Measurements from ENCODE around the gene BIRC5.
A peak's percentile ranks its signal among the peaks of the same experiment; 100 is the strongest.

The BIRC5 gene

GRCh38 chr17:78256707-78257591, 42.9 kb downstream of the BIRC5 start:
- no peak for DNase-seq (ENCODE audit: low spot score)

DNA sequence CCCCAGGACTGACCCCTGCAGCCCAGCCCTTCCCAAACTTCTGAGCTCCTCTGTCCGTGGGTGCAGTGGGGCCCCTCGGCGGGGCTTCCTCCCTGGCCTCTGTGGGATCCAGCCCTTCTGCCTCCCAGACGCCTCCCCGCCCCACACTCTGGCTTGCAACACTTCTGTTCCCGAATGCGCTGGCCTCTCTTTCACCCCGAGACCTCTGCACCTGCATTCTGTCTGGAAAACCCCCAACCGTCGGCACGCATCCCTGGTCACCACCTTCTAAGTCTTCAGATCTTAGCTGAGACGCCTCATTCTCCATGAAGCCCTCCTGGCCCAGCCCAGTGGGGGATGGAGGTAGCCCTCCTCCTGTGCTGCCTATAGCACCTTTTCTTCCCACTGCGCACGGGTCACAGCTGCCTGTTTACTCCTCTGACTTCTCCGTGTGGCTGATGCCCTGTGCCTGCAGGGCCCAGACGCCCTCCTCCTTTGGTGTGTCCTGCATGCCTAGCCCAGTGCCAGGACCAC, 43.8 kb downstream of the BIRC5 start:
- DNase-seq (ENCODE audit: low spot score) = no peak

- DNase-seq (ENCODE audit: low spot score) = no peak
Observed at GRCh38 chr17:78258323-78259191, 44.5 kb downstream of the BIRC5 start.

GRCh38 chr17:78259192-78259554, 45.1 kb downstream of the BIRC5 start:
- DNase-seq (ENCODE audit: low spot score) = no peak

GRCh38 chr17:78263063-78263735, 49.1 kb downstream of the BIRC5 start:
- peak; percentile 30 for DNase-seq (ENCODE audit: low spot score)

DNA sequence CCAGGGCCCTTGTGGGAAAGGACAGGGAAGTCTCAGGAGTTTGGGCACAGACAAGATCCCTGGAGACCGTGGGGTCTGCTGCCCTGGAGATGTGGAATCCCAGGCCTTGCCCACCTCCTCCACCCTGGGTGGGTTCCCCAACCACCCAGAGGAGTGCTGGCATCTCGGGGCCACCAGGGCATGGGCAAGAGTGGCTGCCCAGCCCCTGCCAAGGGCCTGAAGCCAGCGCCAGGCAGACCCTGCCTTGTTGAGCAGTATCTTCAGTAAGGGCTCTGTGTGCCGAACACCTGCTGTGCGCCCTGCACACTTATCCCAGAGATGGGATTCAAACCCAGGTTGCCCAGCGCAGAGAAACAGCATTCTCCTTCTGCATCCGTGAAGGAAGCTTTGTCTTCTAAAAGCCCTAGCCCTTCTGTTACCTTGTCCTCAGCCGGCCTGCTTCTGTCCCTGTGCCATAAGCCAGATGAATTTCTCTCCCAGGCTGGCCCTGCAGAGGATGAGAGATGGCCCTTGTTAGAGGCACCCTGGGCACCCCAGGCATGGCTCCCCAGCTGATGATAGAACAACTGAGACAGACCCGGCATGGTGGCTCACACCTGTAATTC, 49.8 kb downstream of the BIRC5 start:
- DNase-seq (ENCODE audit: low spot score) = no peak

GRCh38 chr17:78264590-78264989, 50.5 kb downstream of the BIRC5 start:
- no peak for DNase-seq (ENCODE audit: low spot score)

DNA sequence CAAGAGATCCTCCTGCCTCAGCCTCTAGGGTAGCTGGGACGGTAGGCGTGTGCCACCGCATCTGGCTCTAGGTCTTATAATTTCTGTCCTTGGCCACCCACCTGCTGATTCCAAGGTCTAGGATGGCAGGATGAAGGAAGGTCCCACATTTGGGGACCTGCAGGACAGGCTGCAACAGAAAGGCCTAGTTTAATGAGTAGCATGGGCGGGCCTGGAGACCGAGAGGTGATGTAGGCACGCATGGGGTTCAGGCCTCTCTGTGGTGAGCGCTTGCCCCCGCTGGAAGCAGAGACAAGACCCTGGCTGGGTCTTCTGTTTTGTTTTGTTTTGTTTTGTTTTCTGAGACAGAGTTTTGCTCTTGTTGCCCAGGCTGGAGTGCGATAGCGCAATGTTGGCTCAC, 51.1 kb downstream of the BIRC5 start:
- no peak for DNase-seq (ENCODE audit: low spot score)

GRCh38 chr17:78266231-78266631, 52.2 kb downstream of the BIRC5 start:
- DNase-seq (ENCODE audit: low spot score) = no peak

GRCh38 chr17:78266771-78267170, 52.7 kb downstream of the BIRC5 start:
- no peak for DNase-seq (ENCODE audit: low spot score)

DNA sequence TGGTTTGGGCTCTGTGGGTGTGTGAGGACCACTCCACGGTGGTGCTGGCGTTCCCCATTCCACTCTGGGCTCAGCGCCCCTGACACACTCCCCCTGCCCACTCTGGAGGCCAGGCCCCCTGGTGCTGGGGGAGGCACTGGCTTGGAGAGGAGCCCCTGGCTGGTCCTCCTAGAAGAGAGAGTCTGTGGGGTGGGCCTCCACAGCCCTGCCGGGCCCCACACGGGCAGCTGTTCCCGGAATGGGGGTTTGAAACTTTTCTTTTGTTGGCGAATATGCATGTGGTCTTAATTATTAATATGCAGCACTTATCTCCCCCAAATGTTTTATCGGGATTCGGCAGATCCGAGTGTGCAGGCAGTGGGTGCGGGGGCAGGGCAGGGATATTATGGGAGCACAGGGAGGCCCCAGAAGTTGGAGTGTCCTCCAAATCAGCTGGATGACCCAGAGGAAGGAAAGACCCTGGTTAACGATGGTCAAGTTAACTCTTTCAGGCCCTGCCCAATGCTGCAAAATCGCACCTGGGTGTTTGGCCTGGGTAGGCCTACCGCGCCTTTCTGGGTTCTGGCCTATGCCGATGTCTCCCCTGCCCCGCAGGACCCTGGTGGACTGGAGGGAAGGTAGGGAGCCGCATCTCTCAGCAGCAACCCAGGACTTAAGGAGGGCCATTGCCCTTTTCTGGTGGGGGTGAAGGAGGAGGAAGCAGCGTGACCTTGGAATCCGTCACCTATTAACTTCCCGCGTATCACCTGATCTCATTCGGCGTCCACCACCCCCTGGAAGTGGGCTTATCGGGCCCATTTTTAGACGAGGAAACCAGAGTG, 53.4 kb downstream of the BIRC5 start:
- no peak for DNase-seq (ENCODE audit: low spot score)

GRCh38 chr17:78268191-78268874, 54.3 kb downstream of the BIRC5 start:
- DNase-seq (ENCODE audit: low spot score) = no peak

GRCh38 chr17:78268951-78269905, 55.2 kb downstream of the BIRC5 start:
- peak; percentile 64 for DNase-seq (ENCODE audit: low spot score)

GRCh38 chr17:78269955-78270381, 55.9 kb downstream of the BIRC5 start:
- DNase-seq (ENCODE audit: low spot score) = no peak

- no peak for DNase-seq (ENCODE audit: low spot score)
Observed at GRCh38 chr17:78271419-78272170, 57.5 kb downstream of the BIRC5 start.

DNA sequence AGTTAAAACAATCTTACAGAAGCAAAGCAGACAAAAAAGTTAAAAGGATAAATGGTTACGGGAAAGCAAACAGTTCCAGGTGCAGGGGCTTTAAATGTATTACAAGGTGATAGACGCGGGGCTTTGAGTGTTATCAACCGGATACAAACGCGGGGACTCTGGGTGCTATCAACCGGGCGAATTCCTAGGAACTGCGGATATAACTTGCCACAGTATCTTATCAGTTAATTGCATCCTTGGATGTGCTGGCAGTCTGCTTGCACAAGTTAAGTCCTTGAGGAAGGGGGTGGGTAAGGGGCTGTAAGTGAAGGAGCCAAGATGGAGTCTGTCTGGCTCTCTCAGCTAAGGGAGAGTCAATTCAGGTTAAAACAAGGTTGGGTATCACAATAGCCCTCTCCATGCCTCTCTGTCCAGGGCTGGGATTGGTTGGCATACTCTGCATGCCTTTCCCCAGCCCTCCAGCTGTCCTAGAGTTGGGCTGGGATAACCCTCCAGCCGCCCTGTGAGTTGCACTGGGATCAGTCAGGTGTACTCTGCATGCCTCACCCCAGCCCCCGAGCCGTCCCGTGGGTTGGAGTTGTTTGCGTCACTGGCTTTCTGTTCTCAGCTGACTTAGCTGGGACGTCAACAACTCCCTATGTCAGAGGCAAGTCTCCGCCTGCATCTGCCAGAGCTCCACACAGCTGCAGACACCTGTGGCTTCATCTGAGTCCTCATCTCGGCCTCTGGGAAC, 58.3 kb downstream of the BIRC5 start:
- DNase-seq (ENCODE audit: low spot score) = peak; percentile 63

DNA sequence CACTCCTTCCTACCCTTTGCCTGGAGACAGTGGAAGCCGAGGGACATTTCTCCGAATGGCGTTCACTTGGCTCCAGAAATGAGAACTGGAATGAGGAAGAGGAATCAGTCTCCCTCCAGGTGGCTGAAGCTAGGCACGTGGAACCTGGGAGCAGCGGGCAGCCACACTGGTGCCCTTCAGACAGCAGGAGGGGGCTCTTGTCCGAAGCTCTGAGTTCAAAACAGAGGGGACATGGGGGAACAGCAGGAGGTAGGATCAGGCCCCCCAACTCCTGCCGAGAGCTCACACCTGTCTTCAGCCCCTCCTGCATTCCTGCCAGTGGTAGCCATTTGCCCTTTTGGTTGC, 58.8 kb downstream of the BIRC5 start:
- DNase-seq (ENCODE audit: low spot score) = no peak

DNA sequence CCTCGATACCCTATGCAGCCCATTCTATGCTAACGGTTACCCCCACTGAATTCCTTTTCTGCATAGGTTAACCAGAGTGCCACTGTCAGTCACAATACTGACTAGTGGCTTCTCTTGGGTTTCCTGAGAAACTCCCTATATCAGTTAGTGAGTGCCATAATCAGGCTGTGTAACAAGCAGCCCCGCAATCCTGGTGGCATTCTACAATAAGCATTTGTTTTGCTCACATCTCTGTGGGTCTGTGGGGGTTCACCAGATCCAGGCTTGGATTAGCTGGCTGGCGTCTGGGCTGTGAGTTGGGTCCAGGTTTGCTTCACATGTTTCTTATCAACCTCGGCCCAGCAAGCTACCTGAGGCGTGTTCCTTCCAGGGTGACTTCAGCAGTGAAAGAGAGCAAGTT, 59.8 kb downstream of the BIRC5 start:
- no peak for DNase-seq (ENCODE audit: low spot score)
